IPS DF 4.7 (cell line): Measurements from ENCODE around the gene SERBP1.
"Not testable (repeated sequence)": the region's sequence is repeated elsewhere in the genome, so short reads cannot be mapped to it uniquely, and the experiment has no call there.

ENCODE experiments used
- DNase-seq: peaks from one replicate; pipeline ENCODE4 v3.0.0-alpha.2; 2013; ENCODE audit warnings: low spot score; ENCODE audit errors: extremely low read depth

The SERBP1 gene

DNA sequence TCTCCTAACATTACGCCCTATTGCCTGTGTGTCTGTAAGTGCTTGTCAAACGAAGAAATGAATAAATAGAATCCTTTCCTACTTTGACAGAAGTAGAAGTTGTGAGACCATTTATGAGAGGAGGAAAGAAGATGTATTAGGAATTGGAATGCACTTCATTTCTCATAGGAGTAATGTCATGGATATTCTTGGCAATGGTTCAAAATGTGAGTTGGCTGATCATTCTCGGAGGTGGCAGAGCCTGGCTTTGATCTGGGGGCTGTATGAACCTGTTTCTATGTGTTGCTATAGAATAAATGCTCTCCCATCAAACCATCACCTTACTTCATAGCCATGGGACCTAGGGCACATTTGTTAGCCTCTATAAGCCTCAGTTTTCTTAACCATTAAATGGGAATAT is 10.1 kb upstream of the SERBP1 start:
- DNase-seq: no peak

GRCh38 chr1:67439277-67440029 is 9.3 kb upstream of the SERBP1 start:
- DNase-seq: no peak

GRCh38 chr1:67437961-67438360 is 7.8 kb upstream of the SERBP1 start:
- no peak for DNase-seq

DNA sequence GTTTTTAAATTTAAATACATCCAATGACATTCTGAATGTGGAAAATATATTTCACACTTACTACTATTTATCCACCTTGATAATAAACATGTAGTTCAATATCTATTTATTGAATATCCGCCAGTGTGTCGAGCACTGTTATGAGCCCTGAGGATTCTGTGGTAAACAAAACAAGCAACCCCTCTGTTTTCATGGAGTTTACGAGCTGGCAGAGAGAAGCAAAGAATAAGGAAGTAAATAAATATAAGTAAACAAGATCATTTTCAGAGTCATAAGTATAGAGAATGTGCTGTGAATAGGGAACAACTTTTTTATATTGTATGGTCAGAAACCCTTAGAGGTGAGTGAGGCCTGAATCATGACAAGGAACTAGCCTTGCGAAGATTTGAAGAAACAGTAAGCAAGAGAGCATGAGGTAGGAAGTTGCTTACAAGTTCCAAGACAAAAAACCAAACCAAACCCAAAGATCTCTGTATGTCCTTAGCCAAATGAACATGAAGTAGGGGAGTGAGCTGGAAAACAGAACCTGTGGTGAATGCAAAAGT is 6.4 kb upstream of the SERBP1 start:
- no peak for DNase-seq

DNA sequence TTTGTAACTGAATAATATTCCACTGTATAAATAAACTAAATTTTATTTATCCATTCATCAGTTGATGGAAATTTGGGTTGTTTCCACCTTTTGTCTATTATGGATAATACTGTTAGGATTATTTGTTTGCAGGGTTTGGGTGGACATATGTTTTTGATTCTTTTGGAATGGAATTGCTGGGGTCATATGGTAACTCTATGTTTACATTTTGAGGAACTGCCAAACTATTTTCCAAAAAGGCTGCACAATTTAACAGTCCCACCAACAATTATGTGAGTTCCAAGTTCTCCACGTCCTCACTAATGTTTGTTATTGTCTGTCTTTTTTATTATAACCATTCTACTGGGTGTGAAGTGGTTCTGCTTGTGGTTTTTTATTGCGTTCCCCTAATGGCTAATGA is 4.3 kb upstream of the SERBP1 start:
- no peak for DNase-seq

DNA sequence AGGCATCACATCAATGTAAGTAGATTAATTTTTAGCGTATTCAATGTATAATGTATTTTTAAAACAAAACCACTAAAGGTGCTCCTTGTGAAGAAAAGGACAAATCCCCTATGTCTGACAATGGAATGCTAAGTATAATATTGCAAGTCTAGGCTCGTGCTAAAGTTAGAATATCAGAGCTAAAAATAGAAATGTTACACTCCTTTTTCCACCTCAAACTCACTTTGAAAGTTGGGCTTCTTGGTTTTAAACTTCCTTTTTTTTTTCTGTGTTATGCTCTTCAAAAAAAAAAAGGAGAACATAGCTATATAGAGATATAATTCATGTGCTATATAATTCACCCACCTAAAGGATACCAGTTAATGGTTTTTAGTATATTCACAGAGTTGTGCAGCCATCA is 3.6 kb upstream of the SERBP1 start:
- DNase-seq: no peak

GRCh38 chr1:67432745-67433144 is 2.5 kb upstream of the SERBP1 start:
- no peak for DNase-seq

DNA sequence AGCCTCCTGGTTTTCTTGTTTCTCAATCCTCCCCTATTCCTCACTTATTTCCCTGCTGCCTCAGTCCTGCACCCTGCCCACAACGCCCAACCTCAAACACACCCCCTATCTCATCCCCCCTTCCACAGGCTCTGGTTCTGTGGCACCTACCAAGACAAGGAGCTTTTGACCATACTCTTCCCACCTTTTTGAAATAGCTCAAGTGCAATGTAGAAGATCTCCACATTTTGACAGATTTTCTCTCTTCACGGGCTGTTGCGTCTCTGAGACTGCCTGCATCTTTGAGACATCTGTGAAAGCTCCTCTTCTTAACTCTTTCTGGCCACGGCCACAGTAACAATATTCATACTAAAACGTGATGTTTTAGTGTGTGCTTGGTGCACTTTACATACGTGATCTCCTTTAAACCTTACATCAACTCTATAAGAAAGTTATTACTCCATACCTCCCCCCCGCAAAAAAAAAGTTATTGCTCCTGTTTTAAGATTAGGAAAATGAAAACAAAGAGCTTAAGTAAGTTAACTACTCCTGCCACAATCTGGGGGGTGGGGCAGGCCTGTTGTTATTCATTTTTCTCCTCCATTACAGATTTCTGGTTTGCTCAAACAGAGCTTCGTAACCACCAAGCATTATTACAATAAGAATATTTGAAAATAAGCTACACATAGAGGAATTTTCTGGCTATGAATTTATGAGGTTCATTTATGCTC is 1.8 kb upstream of the SERBP1 start:
- DNase-seq: no peak

DNA sequence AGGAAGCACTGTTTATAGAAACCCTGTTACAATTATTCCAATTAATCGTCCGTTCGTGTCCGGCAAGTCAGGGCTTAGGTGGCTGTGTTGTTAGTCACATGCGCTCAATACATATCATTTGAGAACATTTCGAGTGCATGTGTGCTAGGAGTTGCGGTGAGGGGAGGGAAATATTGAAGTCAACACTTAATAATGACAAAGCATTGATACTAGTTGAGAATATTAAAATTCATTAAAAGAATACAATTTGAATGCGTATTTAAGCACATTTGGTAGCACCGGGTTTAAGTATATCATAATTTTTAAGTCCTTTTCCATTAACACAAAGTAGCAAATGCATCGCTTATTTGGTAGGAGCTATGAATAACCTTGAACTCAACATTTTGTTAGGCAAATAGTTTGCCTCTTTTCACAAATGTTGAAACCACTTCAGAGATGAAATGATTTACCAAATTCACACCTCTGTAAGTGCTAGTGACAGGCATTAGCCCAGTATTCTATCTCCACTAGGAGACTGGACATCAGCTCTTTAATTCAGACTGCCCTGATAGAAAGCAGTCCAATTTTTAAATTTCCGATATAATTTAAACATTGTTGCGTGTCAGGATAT is 1.1 kb upstream of the SERBP1 start:
- DNase-seq: no peak

- DNase-seq: no peak
Observed at GRCh38 chr1:67429528-67430357, 459 bp downstream of the SERBP1 start.

DNA sequence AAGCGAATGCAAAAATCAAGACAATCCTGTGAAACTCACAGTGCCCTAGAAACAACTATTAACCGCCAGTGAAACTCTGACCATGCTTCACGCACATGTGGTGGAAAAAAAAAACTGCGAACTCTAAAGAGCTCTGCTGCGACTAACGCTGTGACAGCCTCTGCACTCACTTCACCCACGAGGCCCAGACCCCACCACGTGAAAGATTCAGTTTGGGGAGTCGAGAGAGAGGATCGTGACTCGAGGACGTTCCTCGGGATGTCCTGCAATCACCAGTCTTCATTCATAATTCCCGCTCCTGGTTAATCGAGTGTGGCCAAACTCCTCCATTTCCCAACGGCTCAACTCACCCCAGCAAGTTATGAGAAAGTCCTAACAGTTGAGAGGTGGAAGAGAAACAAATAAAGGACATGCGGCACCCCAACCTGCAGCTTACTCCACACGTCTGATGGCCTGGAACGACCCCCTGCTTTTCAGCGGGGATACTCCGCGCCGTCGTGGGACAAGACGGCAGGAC is 1.1 kb downstream of the SERBP1 start:
- DNase-seq: no peak

GRCh38 chr1:67427947-67428346 is 2.3 kb downstream of the SERBP1 start:
- no peak for DNase-seq

- no peak for DNase-seq
Observed at GRCh38 chr1:67427465-67427864, 2.7 kb downstream of the SERBP1 start.

DNA sequence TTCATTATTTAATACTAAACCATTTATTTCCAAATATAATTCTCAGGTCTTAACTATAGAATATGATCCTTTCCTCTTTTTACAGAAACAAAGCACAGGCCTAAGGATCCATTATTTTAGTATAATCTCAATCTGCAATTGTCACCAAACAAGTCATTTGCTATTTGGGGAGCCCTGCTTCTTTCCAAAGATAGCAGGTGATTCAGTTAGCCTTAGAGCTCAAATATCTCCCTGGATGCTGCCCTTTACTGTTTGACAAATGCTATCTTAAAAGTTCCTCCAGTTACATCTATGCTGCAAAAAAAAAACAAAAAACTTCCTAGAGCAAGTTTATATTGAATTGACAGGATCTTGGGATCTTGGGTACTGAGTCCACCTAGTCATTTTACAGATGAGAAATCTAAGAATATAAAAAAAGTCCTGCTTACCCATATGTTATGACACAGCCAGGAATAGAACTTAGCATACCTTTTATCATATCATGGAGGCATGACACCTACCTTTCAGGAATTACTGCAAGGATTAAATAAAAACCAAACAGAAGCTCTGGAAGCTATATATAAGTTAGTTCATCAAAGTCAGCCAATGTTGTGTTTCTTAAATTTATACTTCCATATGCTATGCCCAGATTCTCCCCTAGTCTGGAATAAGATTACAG is 9.2 kb downstream of the SERBP1 start:
- no peak for DNase-seq

DNA sequence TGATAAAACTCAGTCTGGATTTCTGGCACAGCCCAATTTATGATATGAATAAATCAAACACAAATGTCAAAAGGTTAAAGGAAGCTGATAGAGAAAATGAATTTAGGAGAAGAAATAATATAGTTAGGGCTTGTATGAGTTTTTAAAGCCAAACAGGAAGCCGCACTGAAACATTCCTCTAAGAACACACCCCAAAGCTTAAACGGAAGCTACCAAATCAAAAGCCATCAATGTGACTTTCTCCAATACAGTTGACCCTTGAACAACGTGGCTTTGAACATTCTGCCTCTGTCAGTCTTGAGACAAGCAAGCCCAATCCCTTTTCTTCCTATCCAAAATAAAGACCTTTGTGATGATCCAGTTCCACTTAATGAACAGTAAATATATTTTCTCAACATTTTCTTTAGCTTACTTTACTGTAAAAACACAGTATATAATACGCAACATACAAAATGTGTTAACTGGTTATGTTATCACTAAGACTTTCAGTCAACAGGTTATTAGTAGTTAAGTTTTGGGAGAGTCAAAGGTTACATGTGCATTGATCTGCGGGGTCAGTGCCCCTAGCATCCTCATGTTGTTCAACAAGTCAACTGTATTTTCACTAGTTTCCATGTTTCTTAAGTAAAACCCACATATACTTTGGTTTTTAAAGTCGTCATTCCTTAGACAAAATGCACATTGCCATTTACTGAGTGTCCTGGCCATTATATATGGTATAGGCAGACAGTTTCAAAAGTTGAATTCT is 11.2 kb downstream of the SERBP1 start:
- no peak for DNase-seq

DNA sequence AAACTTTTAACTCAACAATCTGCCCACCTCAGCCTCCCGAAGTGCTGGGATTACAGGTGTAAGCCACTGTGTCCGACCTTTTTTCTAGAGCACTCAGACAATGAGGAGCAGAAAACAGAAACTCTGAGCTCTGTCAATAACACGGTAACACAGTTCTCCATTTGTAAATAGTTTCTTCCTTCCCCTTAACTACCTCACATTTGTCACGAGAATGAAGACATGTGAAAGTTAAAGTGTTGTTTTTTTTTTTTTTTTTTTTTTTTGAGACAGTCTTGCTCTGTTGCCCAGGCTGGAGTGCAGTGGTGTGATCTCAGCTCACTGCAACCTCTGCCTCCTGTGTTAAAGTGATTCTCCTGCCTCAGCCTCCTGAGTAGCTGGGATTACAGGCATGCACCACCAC is 12.5 kb downstream of the SERBP1 start:
- DNase-seq: not testable (repeated sequence)

GRCh38 chr1:67415041-67415440 is 15.2 kb downstream of the SERBP1 start:
- DNase-seq: no peak

DNA sequence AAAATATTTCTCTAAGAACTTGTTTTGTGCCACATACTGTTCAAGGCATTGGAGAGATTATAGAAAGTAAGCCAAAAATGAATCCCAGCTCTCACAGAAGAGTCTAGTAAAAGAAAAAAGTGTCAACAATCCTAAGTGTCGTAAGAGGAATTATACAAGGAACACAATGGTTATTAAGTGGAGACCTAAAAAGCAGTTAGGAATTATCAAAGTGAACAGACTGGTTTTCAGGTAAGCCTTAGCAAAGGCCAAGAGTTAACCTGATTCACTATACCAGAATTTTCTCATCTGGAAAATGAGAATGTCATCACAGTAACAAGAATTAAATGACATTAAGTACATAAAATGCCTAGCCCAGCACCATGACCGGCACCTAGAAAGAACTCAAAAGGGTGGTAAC is 15.6 kb downstream of the SERBP1 start:
- DNase-seq: no peak

- not testable (repeated sequence) for DNase-seq
Observed at GRCh38 chr1:67413101-67413500, 17.1 kb downstream of the SERBP1 start.

DNA sequence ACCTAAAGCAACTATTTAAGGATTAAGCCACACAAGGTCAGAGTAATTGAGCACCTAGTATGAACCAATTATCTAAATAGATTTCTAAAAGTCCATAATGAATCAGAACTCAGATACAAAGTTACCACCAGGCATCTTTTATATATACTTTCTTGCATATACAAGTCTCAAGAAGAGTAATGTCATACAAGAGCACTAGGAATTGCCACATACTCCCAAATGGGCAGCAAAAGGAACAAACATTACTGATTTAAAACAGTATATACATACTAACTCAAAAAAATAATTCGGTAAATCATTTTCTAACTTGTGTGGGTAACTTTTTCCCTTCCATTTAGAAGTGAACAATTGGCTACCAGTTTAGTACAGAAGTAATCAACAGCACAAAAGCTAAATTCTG is 22.1 kb downstream of the SERBP1 start:
- no peak for DNase-seq
